ENCODE measurements around the gene OR10H4.
"Not testable (repeated sequence)": the region's sequence is repeated elsewhere in the genome, so short reads cannot be mapped to it uniquely, and the experiment has no call there.

OR10H4 gene, protein sequence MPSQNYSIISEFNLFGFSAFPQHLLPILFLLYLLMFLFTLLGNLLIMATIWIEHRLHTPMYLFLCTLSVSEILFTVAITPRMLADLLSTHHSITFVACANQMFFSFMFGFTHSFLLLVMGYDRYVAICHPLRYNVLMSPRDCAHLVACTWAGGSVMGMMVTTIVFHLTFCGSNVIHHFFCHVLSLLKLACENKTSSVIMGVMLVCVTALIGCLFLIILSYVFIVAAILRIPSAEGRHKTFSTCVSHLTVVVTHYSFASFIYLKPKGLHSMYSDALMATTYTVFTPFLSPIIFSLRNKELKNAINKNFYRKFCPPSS

DNA sequence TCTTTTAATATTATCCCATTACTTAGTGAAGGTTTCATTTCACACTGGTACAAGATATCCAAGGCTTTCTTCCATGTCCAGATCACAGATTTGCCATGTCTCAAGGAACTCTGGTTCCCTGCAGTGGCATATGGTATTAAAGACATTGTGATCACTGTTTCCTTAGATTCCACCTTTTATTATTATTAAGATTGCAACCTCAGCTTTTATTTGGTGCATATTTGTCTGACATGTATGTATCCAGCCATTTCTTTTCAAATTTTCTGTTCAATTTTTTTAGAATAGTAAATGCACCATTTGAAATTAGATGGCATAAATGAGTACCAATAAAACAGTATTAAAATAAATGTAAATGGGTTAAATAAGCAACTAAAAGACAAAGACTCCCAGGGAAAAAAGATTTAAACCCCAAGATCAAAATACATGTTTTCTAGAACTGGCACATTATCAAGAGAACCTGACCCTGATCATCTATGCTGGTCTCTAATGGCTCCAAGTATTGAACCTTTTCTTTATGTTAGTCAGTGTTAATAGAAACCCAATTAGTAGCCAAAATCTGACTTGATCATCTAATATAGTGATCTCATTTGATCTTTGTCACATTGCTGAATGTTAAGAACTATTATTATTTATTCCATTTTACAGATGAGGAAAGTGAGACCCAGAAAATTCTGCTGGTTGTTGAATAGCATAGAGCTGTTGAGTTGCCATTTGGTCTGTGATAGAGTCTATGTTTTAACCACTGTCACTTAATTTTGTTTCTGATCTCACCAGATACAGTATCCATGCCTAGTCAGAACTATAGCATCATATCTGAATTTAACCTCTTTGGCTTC, at the start of gene OR10H4:
Gene OR10H4 (plus strand): TSS at position 786 of the 836 bp plus-strand sequence. CDS start 0 bp downstream, at position 786.
- POLR2A ChIA-PET: no interaction called here
- no peak for DNase-seq (ENCODE audit: extremely low spot score)
- CTCF ChIA-PET: no interaction called here
- TF ChIP-seq CTBP1 (IDR thresholded peaks at IDR 0.05; ENCODE audit: borderline replicate concordance): no peak
- TF ChIP-seq BHLHE40 (IDR thresholded peaks at IDR 0.05; ENCODE audit: borderline replicate concordance): no peak
- TF ChIP-seq ARNT (IDR thresholded peaks at IDR 0.05): no peak
- no peak for TF ChIP-seq ELF4 (IDR thresholded peaks at IDR 0.05)
- TF ChIP-seq, protein P1, sequence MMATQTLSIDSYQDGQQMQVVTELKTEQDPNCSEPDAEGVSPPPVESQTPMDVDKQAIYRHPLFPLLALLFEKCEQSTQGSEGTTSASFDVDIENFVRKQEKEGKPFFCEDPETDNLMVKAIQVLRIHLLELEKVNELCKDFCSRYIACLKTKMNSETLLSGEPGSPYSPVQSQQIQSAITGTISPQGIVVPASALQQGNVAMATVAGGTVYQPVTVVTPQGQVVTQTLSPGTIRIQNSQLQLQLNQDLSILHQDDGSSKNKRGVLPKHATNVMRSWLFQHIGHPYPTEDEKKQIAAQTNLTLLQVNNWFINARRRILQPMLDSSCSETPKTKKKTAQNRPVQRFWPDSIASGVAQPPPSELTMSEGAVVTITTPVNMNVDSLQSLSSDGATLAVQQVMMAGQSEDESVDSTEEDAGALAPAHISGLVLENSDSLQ (IDR thresholded peaks at IDR 0.05): no peak
- TF ChIP-seq HDGF (IDR thresholded peaks at IDR 0.05; ENCODE audit: borderline replicate concordance): no peak
- TF ChIP-seq FOXA1 (IDR thresholded peaks at IDR 0.05): no peak
- TF ChIP-seq TARDBP (IDR thresholded peaks at IDR 0.05): no peak
- no peak for TF ChIP-seq ZNF384 (IDR thresholded peaks at IDR 0.05)
- TF ChIP-seq L3MBTL2 (conservative IDR thresholded peaks at IDR 0.05): no peak
- no peak for TF ChIP-seq FOXK2 (IDR thresholded peaks at IDR 0.05)
- no peak for TF ChIP-seq NFRKB (IDR thresholded peaks at IDR 0.05)
- no peak for TF ChIP-seq LEF1 (IDR thresholded peaks at IDR 0.05; ENCODE audit: borderline replicate concordance)
- no peak for TF ChIP-seq FOXM1 (IDR thresholded peaks at IDR 0.05; ENCODE audit: borderline replicate concordance)
- TF ChIP-seq SP1 (IDR thresholded peaks at IDR 0.05): no peak
- no peak for TF ChIP-seq SUZ12 (IDR thresholded peaks at IDR 0.05)

DNA sequence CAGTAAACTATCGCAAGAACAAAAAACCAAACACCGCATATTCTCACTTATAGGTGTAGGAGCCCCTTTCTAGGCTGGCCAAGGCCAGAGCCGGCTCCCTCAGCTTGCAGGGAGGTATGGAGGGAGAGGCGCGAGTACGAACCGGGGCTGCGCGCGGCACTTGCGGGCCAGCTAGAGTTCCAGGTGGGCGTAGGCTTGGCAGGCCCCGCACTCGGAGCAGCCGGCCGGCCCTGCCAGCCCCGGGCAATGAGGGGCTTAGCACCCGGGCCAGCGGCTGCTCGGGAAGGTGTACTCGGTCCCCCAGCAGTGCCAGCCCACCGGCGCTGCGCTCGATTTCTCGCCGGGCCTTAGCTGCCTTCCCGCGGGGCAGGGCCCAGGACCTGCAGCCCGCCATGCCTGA, 49.2 kb upstream of the OR10H4 start:
- POLR2A ChIA-PET; DNase-seq (ENCODE audit: extremely low spot score); CTCF ChIA-PET: not testable (repeated sequence)

DNA sequence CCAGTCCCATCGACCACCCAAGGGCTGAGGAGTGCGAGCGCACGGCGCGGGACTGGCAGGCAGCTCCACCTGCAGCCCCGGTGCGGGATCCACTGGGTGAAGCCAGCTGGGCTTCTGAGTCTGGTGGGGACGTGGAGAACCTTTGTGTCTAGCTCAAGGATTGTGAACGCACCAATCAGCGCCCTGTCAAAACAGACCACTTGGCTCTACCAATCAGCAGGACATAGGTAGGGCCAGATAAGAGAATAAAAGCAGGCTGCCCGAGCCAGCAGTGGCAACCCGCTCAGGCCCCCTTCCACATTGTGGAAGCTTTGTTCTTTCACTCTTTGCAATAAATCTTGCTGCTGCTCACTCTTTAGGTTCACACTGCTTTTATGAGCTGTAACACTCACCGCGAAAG, 48.8 kb upstream of the OR10H4 start:
- DNase-seq (ENCODE audit: extremely low spot score); CTCF ChIA-PET; POLR2A ChIA-PET: not testable (repeated sequence)

DNA sequence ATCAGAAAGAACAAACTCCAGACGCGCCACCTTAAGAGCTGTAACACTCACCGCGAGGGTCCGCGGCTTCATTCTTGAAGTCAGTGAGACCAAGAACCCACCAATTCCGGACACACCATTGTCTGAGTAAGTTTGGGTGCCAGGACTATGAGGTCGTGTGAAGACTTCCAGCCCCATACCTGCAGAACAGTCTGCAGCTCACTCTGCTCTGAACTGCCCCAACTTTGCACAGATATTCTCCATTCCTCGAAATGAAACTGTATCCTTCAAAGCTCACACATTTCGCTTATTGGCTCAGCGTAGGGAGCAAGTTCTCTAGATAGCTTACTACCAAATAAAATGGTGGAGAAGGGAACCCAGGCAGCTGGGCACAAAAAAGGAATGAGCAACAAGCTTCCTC, 48.3 kb upstream of the OR10H4 start:
- CTCF ChIA-PET: no interaction called here
- DNase-seq (ENCODE audit: extremely low spot score): no peak
- TF ChIP-seq SUZ12 (IDR thresholded peaks at IDR 0.05) (no peak), ZNF384 (IDR thresholded peaks at IDR 0.05) (no peak), HDGF (IDR thresholded peaks at IDR 0.05; ENCODE audit: borderline replicate concordance) (no peak), SP1 (IDR thresholded peaks at IDR 0.05) (no peak), L3MBTL2 (conservative IDR thresholded peaks at IDR 0.05) (no peak)
- POLR2A ChIA-PET: no interaction called here

DNA sequence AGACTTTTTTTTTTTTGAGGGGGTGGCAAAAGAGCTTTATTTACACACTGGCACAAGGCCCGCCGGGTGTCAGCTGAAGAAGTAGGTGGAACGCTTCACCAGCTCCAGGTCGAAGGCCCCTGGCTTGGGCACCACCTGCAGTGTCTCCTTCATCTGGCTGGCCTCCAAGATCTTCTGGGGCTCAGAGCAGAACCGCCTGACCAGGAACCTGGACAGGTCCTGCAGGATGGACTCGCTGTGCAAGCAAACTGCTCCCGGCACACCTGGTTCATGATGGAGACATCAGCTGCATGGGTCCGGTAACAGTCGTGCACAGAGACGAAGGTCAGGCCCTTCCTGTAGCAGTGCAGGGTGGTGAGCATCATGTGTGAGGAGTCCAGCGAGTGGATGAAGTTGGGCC, 46.6 kb upstream of the OR10H4 start:
- TF ChIP-seq HDGF (IDR thresholded peaks at IDR 0.05; ENCODE audit: borderline replicate concordance): no peak
- no peak for TF ChIP-seq SUZ12 (IDR thresholded peaks at IDR 0.05)
- TF ChIP-seq LEF1 (IDR thresholded peaks at IDR 0.05; ENCODE audit: borderline replicate concordance): no peak
- no peak for TF ChIP-seq ZNF384 (IDR thresholded peaks at IDR 0.05)
- TF ChIP-seq TARDBP (IDR thresholded peaks at IDR 0.05): no peak
- no peak for TF ChIP-seq ELF4 (IDR thresholded peaks at IDR 0.05)
- no peak for TF ChIP-seq FOXA1 (IDR thresholded peaks at IDR 0.05)
- no peak for TF ChIP-seq CTBP1 (IDR thresholded peaks at IDR 0.05; ENCODE audit: borderline replicate concordance)
- no peak for TF ChIP-seq ARNT (IDR thresholded peaks at IDR 0.05)
- TF ChIP-seq SP1 (IDR thresholded peaks at IDR 0.05): no peak
- TF ChIP-seq FOXM1 (IDR thresholded peaks at IDR 0.05; ENCODE audit: borderline replicate concordance): no peak
- no peak for TF ChIP-seq BHLHE40 (IDR thresholded peaks at IDR 0.05; ENCODE audit: borderline replicate concordance)
- TF ChIP-seq L3MBTL2 (conservative IDR thresholded peaks at IDR 0.05): no peak
- no peak for TF ChIP-seq FOXK2 (IDR thresholded peaks at IDR 0.05)
- TF ChIP-seq NFRKB (IDR thresholded peaks at IDR 0.05): no peak
- TF ChIP-seq, protein P1 (IDR thresholded peaks at IDR 0.05): no peak
- POLR2A ChIA-PET: no interaction called here
- DNase-seq (ENCODE audit: extremely low spot score): no peak
- CTCF ChIA-PET: no interaction called here

DNA sequence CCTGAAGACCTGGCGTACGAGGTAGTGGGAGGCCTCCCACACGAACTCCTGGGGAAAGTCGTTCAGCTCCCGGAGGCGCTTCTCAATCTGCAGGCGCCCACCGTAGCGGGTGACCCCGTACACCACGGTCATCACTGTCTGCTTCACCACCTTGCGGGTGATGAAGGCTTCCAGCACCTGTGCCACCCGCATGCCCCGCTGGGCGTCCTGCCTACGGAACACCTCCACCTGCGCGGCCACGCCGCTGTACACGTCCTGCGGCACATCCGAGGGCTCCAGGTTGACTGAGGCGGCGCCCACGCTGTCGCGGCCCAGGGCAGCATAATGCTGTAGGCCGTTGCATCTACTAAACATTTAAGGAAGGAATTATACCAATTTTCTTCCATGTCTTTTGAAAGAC, 45.9 kb upstream of the OR10H4 start:
- CTCF ChIA-PET; DNase-seq (ENCODE audit: extremely low spot score); POLR2A ChIA-PET: not testable (repeated sequence)

DNA sequence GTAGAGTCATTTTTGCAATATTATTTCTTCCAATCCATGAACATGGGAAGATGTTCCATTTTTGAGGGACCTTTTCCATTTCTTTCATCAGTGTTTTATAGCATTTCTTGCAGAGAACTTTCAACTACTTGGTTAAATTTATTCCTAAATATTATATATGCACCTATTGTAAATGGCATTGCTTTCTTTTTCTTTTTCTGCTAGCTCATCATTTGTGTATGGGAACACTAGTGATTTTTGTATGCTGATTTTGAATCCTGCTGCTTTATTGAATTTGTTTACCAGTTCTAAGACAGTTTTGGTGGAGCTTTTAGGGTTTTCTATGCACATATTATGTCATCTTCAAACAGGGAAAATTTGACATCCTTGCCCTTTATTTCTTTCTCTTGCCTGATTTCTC, 43.8 kb upstream of the OR10H4 start:
- ChIA-PET POLR2A (no interaction called here), CTCF (no interaction called here)
- no peak for DNase-seq (ENCODE audit: extremely low spot score)
- TF ChIP-seq BHLHE40 (IDR thresholded peaks at IDR 0.05; ENCODE audit: borderline replicate concordance): no peak
- no peak for TF ChIP-seq FOXA1 (IDR thresholded peaks at IDR 0.05)
- no peak for TF ChIP-seq ZNF384 (IDR thresholded peaks at IDR 0.05)
- TF ChIP-seq L3MBTL2 (conservative IDR thresholded peaks at IDR 0.05): no peak
- no peak for TF ChIP-seq SUZ12 (IDR thresholded peaks at IDR 0.05)
- TF ChIP-seq ARNT (IDR thresholded peaks at IDR 0.05): no peak
- TF ChIP-seq ELF4 (IDR thresholded peaks at IDR 0.05): no peak
- no peak for TF ChIP-seq SP1 (IDR thresholded peaks at IDR 0.05)
- no peak for TF ChIP-seq FOXK2 (IDR thresholded peaks at IDR 0.05)
- no peak for TF ChIP-seq CTBP1 (IDR thresholded peaks at IDR 0.05; ENCODE audit: borderline replicate concordance)
- TF ChIP-seq TARDBP (IDR thresholded peaks at IDR 0.05): no peak
- TF ChIP-seq HDGF (IDR thresholded peaks at IDR 0.05; ENCODE audit: borderline replicate concordance): no peak
- TF ChIP-seq, protein P1 (IDR thresholded peaks at IDR 0.05): no peak
- TF ChIP-seq NFRKB (IDR thresholded peaks at IDR 0.05): no peak

All from HEK293T (cell line).